HL-60 (cell line): Measurements from ENCODE around the gene PITPNB.

Experiments used
- DNase-seq, 2 experiments: peaks; one replicate each; pipeline ENCODE4 v3.0.0-alpha.2; 2010 to 2020; ENCODE audit warnings: low read depth in 1 of 2, low spot score in 1 of 2
- H3K27ac ChIP-seq: fragments of 250-450 bp; sonication (Bioruptor Pico); replicated peaks from 2 replicates; pipeline ENCODE4 v1.5.1; 2020; ENCODE audit warnings: mild to moderate bottlenecking, moderate library complexity
- H3K27me3 ChIP-seq: fragments of 250-450 bp; sonication (Bioruptor Pico); 2 replicates; pipeline ENCODE4 v1.5.1; 2021; ENCODE audit warnings: mild to moderate bottlenecking, moderate library complexity; ENCODE audit not compliant: insufficient read depth, poor library complexity, severe bottlenecking
- H3K4me3 ChIP-seq: replicated peaks from 2 replicates; pipeline ENCODE4 v1.5.1; 2011; ENCODE audit warnings: mild to moderate bottlenecking, control low read depth, low read length; ENCODE audit not compliant: insufficient read depth
- GABPA ChIP-seq: IDR thresholded peaks from 2 replicates; pipeline ENCODE4 v1.6.1; 2012; ENCODE audit warnings: low read depth
- POLR2AphosphoS5 ChIP-seq: IDR thresholded peaks from 2 replicates; pipeline ENCODE4 v1.6.1; 2012; ENCODE audit warnings: low read depth
- SPI1 ChIP-seq: IDR thresholded peaks from 2 replicates; pipeline ENCODE4 v1.6.1; 2012; ENCODE audit warnings: low read depth, mild to moderate bottlenecking, borderline replicate concordance
- TF ChIP-seq, protein P1 (sequence below): IDR thresholded peaks from one replicate; pipeline ENCODE4 v1.5.1; 2011; ENCODE audit warnings: low read length, control low read depth, inconsistent platforms; ENCODE audit not compliant: insufficient read depth
- TF ChIP-seq, protein P2 (sequence below): IDR thresholded peaks from 2 replicates; pipeline ENCODE4 v1.6.1; 2012; ENCODE audit warnings: low read depth; ENCODE audit not compliant: insufficient replicate concordance

Gene PITPNB

GRCh38 chr22:27895600-27895999 lies 23.5 kb downstream of the PITPNB start:
- H3K27ac ChIP-seq = no peak overlapping the region
- DNase-seq = no peak

DNA sequence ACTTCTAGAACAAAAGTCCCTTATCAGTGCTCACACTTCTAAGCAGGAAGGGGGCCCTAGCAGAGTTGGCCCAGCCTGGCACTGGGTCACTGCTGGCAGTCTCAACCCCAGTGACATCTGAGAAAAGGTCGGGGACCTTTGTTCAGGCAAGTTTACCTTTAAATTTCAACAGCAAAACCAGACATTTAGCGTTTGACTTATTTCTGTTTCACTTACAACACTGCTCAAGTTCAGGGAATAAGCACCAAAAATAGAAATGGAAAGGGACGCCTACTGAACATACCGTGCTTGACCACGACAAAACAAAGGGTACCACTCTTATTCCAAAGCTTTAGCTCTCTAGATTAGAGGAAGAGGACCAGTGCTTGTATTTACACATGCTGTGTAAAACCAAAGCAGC lies 26.2 kb downstream of the PITPNB start:
- DNase-seq = no peak
- no peak for TF ChIP-seq GABPA
- TF ChIP-seq SPI1 = no peak
- TF ChIP-seq, protein P1, sequence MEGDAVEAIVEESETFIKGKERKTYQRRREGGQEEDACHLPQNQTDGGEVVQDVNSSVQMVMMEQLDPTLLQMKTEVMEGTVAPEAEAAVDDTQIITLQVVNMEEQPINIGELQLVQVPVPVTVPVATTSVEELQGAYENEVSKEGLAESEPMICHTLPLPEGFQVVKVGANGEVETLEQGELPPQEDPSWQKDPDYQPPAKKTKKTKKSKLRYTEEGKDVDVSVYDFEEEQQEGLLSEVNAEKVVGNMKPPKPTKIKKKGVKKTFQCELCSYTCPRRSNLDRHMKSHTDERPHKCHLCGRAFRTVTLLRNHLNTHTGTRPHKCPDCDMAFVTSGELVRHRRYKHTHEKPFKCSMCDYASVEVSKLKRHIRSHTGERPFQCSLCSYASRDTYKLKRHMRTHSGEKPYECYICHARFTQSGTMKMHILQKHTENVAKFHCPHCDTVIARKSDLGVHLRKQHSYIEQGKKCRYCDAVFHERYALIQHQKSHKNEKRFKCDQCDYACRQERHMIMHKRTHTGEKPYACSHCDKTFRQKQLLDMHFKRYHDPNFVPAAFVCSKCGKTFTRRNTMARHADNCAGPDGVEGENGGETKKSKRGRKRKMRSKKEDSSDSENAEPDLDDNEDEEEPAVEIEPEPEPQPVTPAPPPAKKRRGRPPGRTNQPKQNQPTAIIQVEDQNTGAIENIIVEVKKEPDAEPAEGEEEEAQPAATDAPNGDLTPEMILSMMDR = no peak
- TF ChIP-seq, protein P2, sequence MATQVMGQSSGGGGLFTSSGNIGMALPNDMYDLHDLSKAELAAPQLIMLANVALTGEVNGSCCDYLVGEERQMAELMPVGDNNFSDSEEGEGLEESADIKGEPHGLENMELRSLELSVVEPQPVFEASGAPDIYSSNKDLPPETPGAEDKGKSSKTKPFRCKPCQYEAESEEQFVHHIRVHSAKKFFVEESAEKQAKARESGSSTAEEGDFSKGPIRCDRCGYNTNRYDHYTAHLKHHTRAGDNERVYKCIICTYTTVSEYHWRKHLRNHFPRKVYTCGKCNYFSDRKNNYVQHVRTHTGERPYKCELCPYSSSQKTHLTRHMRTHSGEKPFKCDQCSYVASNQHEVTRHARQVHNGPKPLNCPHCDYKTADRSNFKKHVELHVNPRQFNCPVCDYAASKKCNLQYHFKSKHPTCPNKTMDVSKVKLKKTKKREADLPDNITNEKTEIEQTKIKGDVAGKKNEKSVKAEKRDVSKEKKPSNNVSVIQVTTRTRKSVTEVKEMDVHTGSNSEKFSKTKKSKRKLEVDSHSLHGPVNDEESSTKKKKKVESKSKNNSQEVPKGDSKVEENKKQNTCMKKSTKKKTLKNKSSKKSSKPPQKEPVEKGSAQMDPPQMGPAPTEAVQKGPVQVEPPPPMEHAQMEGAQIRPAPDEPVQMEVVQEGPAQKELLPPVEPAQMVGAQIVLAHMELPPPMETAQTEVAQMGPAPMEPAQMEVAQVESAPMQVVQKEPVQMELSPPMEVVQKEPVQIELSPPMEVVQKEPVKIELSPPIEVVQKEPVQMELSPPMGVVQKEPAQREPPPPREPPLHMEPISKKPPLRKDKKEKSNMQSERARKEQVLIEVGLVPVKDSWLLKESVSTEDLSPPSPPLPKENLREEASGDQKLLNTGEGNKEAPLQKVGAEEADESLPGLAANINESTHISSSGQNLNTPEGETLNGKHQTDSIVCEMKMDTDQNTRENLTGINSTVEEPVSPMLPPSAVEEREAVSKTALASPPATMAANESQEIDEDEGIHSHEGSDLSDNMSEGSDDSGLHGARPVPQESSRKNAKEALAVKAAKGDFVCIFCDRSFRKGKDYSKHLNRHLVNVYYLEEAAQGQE = no peak
- TF ChIP-seq POLR2AphosphoS5 = no peak
- H3K27ac ChIP-seq = no peak overlapping the region
- no peak overlapping the region for H3K4me3 ChIP-seq
- no peaks in the 10 kb centered on the region for H3K27me3 ChIP-seq

More at GRCh38 chr22:27895600-27895999, 23.5 kb downstream of the PITPNB start:
- H3K27me3 ChIP-seq = no peaks in the 10 kb centered on the region
- no peak overlapping the region for H3K4me3 ChIP-seq
- no peak for TF ChIP-seq POLR2AphosphoS5
- TF ChIP-seq, protein P2 = no peak
- TF ChIP-seq SPI1 = no peak
- TF ChIP-seq GABPA = no peak
- TF ChIP-seq, protein P1 = no peak

GRCh38 chr22:27892064-27892463 lies 27.0 kb downstream of the PITPNB start:
- no peak for DNase-seq
- no peak overlapping the region for H3K4me3 ChIP-seq
- no peak for TF ChIP-seq GABPA
- TF ChIP-seq, protein P1 = no peak
- no peak for TF ChIP-seq POLR2AphosphoS5
- TF ChIP-seq, protein P2 = no peak
- no peak for TF ChIP-seq SPI1
- H3K27ac ChIP-seq = no peak overlapping the region
- no peaks in the 10 kb centered on the region for H3K27me3 ChIP-seq
